Myocyte (in vitro differentiated cells): ENCODE results near the gene PSTPIP1. TPM values are rescaled to one million over a fixed set of nuclear protein-coding genes. Genes with fewer than 3 reads are reported as not detected.

Source experiments
- DNase-seq: peaks from one replicate; pipeline ENCODE4 v3.0.0-alpha.2; 2012; ENCODE audit warnings: low read depth
- total RNA-seq: library from RNA; depleted of rRNA; stranded (reverse); fragments of >200 nt; gene quantifications from 2 replicates; pipeline ENCODE4 v1.2.3, GENCODE V29; 2014

PSTPIP1 gene
- total RNA-seq, 1 donor from 2014 or later = not detected

DNA sequence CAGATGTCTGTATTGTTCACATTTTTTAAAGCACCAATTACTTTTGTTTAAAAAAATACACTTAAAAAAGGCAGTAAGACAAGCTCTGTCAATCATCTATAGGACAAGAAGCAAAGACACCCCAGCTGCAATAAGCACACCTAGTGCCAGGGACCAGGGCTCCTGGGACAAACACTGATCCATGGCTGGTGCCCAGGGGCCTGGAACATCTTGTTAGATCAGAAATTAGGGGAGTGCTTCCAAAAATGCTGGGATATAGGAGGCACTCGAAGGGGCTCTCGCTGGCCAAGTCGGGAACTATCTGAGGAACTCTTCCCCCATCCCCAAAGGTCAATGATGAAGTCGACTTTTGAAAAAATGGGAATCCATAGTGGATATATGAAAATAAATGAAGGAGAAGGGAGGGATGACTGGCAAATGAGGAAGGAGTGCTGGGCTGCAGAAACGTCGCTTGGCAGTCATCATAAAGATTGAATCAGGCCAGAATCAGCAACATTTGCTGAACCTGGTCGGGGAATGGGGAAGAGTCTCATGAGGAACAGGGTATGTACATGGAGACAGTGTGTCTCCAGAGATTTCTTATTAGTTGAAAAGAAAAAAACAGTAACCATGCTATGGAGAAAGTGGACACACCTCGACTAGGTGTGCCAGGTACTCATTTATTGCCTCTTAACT lies 47.5 kb downstream of the PSTPIP1 start:
- no peak for DNase-seq

DNA sequence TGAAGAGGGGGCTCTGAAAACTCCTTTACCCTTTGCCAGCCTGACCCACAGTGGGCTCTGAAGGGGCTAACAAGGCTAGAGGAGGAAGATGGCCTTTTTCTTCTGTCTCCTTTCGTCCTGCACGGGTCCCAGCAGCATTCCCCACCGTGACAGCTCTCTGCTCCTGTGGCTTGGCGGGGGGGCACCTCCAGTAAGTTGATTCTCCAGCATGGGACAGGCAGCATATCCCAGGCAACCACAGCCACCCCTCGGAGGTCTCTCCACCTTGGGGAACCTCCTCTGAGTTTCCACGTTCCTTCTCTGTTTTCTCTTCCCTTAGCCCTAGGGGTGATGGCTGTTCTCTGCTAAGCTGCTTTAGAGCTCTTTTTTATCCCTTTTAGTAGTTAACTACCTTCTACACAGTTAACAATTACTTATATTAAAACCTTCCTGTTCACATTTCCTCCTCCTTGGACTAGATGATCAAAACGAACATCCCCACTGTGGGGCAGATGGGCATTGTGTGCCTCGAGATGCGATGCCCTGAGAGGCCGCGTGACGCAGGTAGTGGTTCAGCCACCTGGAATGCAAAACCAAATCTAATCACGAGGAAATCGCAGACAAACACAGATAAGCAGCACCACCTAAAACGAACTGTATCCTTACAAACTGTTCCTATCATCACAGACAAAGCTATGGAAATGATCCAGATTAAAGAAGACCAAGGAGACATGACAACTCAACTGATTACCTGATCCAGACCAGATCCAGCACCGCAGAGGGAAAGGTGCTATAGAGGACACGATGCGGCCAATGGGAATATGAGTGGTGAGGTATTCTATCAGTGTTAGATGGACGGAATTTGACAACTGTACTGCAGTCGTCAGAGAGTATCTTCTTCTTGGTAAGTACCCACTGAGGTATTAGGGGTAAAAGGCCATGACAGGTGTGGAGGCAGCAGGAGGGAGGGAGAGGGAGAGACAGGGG lies 48.3 kb downstream of the PSTPIP1 start:
- no peak for DNase-seq

DNA sequence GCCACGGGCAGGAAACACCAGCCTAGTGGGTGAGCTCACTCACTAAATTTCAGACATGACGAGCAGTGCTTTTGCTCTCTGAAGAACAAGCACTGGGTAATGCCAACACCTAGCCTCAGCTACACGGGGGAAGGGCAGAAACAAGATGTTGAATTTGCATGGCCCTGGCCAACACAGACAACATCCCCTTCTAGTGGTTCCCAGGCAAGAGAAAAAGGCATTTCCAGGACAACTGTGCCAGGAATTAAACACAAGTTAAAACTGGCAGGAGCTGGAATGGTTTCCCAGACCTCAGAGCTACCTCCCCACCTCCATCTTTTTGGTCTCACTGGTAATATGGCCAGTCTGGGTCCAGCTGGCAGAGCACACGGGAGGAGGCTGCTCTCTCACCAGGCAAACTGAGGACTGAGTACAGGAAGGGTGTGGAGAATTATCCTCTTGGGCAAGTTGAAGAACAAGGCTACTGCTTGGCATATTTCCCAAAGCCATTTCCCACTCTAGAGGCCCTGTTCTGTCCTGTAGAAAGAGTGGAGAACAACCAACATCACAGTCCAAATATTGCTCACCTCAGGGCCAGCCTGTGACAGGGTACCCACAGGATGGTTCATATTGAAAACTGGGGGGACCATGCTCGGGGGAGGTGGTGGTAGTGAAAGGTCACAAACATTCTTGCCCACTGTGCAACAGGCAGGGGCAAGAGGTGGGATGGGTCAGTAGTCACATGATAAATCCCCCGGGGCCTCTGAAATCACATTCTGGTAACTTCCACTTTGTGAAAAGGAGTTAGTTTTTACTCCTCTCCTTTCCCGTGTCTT lies 49.5 kb downstream of the PSTPIP1 start:
- DNase-seq = no peak

DNA sequence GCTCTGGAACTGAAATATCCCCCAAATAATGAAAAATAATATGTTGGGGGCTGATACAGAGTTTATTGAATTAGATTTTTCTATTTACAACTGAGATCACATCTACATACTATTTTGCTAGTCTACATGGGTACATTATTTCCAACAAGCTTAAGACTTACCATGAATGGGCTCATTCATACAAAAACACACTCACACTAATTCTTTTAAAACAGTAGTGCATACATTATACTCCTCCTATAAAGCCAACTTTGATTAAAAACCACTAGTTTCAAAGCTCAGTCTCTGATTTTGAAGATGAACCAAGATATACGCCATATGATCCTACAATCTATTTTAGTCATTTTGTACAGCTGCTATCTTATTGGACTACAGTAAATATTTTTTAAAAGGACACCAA lies 51.1 kb downstream of the PSTPIP1 start:
- DNase-seq = no peak

DNA sequence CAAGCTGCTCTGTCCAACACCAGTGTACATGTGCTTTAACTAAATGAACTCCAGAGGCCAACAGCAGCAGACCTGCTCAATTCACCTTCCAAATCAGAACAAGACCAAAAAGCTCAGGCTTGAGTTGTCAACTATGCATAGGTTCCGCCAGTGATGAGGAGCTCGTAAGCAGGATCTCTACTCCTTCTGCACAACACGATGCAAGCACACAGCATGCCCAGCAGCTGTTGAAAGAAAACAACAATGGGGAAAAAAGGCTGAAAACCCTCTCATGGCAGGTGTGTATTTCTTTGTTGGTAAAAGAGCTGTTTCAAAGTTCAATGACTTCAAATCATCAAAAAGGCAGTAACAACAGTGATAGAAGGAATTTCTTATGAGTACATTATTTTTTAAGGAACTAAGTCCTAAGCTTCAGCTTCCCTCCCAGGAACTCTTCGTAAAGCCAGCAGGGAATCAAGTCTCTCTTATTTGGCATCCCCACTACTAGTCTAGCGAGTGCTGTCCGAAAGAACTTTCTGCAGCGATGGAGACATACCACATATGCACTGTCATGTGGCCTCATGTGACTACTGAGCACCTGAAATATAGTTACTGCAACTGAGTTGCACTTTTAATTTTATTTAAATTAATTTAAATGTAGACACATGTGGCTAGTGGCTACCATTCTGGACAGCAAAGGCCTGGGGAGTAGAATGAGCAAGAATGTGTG lies 51.9 kb downstream of the PSTPIP1 start:
- no peak for DNase-seq

DNA sequence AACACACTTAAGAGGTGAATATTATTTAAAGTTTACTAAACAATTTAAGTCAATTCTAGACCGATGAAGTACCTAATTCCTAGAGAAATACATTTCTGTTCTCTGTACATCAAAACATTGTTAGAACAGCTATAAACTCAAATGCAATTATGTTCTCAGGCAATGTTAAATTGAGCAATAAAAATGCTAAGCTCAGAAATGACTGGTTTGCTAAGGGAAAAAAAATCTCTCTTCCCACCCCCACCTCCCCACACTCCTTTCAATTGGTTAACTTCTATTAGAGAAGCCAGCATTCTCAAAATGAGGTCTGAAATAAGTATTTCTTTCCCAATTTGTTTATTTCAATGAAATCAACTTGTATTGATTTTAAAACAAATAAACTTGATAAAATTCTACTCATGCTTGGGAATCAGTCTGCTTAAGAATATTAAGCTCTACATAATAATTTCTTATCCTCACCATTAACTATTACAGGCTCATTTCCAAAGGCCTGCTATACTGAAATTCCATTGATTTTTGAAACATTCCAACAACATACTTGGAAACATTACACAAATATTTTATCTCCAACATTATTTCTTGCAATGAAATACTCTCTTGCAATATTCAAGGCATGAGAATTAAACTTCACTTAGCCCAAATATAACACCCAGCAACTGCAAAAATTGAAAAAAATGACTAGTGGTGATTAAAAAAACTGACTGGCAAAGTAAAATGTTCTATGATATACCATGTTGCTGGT lies 53.4 kb downstream of the PSTPIP1 start:
- no peak for DNase-seq

DNA sequence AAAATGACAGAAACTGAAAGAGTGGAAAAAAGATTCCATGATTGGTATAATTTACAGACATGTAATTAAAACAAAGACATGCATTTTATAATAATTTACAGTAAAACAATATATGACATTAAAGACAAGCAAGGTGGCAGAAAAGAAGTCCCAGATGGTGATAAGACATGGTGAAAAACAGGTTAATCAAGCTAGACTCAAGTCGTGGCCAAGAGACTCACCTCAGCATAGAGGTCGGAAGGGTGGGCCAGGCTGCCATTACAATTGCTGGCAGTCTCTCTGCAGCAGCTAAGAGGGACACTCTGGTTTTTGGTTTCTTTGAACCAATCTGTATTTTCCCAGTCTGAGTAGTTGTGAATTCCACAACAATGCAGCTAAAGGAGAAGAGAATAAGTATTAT lies 57.6 kb downstream of the PSTPIP1 start:
- DNase-seq = no peak

DNA sequence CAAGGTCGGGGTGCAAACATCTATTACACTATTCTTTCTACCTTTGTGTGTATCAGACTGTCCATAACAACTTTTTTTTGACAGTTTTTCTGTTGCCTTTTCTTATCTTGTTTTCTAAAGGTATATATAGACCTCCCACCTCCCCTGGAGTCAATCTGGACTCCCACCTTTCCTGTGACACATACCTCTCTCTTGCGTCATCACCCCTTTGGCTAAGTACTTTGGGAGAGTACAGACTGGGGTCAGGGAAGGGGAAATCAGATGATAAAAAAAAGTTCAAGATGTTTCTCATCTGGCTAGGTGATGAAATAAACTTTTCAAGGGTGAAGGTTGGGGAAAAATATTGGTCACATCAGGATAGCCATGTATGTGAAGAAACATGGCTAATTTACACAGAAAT lies 58.8 kb downstream of the PSTPIP1 start:
- no peak for DNase-seq

DNA sequence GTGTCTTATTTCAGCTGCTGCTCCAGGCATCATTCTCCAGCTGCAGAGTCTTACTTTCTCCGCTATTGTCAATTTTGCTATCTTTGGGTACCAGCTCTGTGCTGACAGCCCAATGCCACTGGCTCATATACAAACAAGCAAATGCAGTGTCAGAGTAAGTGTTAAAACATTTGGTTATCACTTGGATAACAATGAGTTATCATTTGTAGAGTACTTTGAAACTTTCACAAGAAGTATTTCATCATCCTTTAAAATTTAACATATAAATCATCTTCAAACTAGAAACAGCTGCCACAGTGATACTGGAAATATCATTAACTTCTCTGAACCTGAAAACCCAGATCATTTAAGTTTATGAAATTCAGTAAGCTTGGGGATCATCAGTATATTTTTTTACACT lies 62.1 kb downstream of the PSTPIP1 start:
- DNase-seq = no peak

DNA sequence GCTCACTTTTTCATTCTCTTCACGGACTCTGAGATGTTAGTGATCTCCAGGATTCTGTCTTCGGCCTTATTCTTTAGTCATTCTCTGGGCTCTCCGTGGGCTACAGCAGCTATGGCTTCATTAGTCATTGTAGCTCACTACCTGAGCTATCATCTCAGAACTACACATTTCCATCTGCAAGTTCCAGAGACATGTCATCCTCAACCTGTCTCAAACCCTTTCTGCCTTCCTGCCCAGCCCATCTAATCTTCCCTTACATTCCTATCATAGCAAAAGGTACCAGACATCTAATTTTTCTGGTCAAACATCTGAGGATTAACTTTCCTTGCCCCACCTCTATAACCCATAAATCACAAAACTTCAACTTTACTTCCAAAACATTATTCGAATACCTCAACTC lies 62.8 kb downstream of the PSTPIP1 start:
- DNase-seq = no peak

DNA sequence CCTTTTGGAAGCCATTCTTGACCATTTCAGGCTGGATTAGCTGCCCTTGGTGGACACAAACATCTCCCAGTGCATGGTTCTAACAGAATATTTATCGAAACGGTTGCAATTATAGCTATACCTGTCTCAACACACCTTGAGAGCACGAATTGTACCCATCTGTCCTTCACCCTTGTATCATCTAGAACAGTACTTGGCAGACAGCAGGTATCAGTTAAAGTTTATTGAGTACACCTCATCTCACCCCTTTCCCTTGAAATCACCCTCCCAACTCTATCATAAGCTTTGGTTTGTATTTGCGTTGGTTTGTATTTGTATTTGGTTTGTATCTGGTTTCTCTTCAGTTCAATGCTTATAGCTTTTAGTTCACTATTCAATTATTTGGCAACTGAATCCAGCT lies 63.5 kb downstream of the PSTPIP1 start:
- no peak for DNase-seq

DNA sequence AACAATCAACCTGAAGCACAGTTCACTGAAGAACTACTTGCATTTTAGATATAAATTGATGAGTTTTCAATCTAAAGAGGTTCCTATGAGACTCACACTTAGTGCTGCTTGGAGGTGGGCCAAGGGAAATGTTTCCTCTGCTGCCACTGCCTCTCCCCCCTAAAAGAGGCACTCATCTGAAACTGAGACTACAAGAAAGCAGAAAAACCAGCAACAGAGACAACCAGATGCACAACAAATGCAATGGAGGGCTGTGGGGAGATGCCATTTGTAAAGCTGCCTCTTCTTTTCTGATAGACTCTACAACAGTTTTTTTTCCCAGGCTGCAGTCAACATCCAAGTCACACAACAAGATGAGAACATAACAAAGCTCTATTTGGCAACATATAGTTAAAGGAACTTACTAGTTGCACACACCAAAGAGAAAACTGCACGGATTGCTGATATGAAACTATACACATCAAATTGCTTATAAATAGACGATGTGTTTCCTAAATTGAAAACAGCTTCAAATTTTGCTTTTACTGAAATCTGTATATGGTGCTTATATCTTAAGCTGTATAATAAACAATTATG lies 64.9 kb downstream of the PSTPIP1 start:
- peak; percentile 40 for DNase-seq

DNA sequence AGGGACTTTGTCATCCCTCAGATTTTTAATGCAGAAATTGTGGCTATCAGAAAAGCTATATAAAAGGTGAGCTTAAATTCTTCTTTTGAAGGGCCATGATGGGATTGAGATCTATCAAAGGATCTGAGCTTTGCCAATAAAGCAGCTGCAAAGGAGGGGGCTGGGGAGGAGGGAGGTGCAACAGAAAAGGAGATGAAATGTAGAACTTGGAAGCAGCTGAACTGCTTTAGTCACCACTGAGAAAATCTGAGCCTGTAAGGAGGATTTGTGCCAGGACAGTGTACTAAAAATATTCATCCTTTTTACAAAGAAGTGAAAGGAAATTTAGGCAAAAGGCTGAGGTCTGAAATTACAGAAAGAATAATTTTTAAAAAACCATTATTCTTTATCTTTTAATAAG lies 65.6 kb downstream of the PSTPIP1 start:
- DNase-seq = peak; percentile 85

DNA sequence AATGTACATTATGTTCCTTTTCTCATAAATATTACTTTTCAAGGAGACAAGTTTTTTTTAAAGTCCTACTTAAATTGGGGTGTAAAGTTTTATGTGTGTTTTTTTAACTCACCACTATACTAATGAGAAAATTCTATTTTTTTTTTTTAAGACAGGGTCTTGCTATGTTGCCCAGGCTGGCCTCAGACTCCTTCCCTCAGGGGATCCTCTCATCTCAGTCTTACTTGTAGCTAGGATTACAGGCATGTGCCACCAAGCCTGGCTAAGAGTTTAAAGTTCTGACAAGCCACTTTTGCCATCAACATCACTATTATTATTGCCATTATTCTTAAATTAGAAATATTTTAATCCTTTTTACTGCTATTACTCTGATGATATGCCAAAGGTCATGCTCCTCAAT lies 68.3 kb downstream of the PSTPIP1 start:
- DNase-seq = no peak

DNA sequence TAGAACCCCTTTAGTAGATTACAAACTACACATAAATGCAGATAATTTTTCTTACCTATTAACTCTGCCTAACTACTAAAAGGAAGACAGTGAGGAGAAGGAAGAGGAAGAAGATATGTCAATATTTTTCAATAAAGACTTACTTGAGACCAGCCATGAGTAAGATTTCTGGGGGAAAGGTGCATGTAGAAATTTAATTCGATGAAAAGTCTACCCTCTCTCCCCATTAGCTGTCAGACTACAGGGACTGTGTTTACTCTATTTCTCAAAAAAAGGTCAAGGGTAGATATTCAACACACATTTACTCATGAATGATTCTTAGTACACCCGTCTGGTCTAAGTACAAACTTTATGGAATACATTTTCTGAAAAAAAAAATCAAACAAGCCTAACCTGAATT lies 69.1 kb downstream of the PSTPIP1 start:
- DNase-seq = no peak

DNA sequence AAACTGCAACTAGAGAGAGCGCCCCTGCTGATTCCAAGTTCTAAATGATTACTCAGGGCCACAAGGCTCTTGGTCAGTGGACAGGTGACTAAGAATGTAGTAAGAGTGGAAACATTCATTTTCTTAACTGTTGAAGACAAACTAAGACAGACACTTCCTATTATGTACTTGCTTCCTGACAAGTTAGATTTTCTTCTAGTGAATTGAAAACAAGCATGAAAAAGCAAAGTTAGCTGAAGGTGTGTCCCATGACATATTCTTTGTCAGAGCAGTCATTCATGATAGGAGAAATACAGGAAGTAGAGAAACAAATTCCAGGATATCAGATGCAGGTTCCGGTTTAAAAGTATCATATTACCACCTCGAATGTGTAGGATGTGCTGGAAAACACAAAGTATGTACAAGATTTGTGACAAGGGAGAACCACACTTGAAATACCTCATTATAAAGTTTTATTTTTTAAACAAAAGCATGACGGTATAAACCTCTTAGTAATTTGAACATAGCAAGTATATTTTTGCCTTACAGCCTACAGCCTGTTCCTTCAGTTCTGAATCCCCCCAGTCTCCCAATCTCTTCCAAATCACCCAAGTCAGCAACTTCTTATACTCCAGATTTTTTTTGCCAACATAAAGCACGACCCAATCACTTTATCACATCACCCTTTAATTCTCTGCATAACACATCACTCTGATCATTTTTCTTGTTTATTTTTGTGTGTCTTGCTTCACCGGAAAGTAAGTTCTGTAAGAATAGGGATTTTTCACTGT lies 69.8 kb downstream of the PSTPIP1 start:
- no peak for DNase-seq

DNA sequence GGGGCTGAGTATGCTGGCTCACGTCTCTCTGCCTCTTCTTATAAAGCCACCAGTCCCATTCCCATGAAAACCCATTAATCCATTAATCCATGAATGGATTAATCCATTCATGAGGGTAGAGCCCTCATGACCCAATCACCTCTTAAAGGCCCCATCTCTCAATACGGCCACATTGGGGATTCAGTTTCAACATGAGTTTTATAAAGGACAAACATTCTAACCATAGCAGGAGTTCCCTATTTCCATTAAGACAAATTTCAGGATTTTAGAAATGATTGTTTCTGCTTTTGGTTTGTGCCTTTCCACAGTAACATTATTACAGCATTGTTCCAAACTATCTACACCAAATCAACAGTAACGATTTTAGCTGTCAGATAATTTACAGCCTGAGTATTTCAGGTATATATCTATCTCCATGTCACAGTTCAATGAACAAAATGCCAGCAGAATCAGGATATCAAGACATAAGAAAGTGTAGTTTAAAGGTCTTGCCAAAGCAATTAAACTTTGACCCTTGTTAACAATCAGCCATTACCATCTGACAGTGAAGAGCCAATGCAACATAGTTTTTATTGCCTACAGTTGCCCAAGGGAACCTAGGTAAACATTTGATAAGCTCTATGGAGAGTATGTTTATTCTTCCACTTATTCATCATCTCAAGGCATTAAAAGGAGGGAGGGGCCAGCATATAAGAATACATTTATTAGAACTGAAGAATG lies 72.2 kb downstream of the PSTPIP1 start:
- no peak for DNase-seq

DNA sequence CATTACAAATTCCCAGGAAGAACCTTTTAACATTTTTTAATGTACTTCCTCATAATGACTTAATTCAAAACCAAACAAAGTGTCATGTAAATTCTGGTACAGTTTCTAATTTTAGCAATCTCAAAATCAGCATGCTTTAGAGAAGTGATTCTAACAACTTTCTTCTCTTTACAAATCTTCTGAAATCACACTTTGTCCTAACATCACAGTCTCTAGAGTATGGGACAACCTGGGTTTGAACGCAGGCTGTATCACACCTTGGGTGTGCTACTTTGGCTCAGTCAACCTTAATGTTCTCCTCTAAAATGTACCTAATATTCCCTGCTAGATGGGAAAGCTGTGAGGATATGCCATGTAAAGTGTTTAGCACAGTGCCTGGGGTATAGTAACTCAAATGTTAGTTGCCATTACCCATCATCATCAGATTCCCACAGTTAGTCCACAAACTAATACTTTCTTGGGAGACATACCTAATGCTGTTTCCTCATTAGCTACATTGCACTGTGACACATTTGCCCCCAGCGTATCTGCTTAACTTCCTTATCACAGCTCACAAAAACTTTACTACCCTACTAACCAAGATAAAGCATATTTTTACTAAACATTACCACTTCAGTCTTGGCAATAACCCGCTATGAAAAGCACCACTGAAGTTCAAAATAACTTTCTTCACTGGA lies 72.9 kb downstream of the PSTPIP1 start:
- no peak for DNase-seq
